Measurements from ENCODE around the gene CCSER1.

DNA sequence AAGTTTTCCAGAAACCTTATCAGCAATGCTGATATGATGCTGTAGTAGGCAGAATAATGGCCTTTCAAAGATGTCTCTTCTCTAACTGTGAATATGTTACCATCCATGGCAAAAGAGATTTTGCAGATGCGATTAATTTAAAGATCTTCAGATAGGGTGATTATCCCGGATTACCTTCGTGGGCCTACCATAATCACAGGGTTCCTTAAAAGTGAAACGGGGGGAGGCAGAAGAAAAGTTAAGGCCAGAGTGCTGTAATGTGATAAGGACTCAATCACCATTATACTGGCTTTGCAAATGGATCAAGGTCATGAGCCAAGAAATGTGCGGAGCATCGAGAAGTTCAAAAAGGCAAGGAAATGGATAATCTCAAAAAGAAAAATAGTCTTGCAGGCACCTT, 459.6 kb downstream of the CCSER1 start:
- TF ChIP-seq CTCF (IDR thresholded peaks at IDR 0.05; ENCODE audit: insufficient read depth, low read length, poor library complexity, severe bottlenecking) (no peak), EZH2phosphoT487 (conservative IDR thresholded peaks at IDR 0.05; ENCODE audit: low read length) (no peak)

All from SU-DHL-6 (cell line).